T-helper 9 cell (primary cell): ENCODE measurements around the gene BPI.
"Not testable (repeated sequence)": the region's sequence is repeated elsewhere in the genome, so short reads cannot be mapped to it uniquely, and the experiment has no call there.

Source experiments
- DNase-seq: peaks from one replicate; pipeline ENCODE4 v3.0.0-alpha.2; 2020

Gene BPI

DNA sequence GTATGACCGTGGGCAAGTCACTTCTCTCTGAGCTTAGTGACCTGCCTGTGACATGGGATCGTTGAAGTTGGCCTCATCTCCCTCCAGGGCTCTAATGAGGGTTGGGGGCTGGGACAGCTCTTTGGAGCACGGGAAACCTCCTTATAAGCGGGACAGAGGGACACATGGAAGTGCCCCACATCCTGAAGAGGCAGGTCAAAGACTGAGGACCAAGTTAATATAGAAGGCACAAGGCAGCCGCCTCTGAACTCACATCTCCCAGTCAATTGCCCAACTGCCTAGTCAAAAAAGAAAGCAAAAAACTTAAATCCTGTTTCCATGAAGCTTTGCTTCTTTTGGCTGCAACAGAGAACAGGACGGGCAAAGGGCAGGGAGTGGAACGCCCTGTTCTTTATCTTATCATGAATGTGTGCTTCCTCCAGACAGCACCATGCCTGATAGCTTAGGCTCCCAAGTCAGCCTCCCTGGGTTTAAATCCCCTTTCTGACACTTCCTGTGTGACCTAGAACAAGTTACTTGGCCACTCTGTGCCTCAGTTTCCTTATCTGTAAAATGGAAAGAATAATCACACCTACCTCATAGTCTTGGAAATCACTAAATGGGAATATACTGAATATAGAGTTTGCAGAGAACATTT, 69.4 kb downstream of the BPI start:
- no peak for DNase-seq

- DNase-seq = no peak
These were observed 69.9 kb downstream of the BPI start for GRCh38 chr20:38373898-38374297.

GRCh38 chr20:38377039-38377685, 73.2 kb downstream of the BPI start:
- DNase-seq = no peak

DNA sequence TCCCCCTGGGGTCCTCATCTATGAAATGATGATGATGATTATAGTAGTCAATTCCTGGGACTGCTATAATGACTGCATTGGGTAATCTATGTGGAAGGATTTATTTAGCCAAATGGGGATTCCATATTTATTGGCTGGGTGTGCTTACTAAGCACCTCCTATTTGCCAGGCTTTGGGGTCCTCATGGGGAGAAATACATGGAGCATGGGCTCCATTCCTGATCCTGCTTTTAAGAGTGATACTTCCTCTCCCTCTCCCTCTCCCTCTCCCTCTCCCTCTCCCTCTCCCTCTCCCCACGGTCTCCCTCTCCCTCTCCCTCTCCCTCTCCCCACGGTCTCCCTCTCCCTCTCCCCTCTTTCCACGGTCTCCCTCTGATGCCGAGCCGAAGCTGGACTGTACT, 73.9 kb downstream of the BPI start:
- DNase-seq = not testable (repeated sequence)

GRCh38 chr20:38383147-38383546, 79.2 kb downstream of the BPI start:
- no peak for DNase-seq

DNA sequence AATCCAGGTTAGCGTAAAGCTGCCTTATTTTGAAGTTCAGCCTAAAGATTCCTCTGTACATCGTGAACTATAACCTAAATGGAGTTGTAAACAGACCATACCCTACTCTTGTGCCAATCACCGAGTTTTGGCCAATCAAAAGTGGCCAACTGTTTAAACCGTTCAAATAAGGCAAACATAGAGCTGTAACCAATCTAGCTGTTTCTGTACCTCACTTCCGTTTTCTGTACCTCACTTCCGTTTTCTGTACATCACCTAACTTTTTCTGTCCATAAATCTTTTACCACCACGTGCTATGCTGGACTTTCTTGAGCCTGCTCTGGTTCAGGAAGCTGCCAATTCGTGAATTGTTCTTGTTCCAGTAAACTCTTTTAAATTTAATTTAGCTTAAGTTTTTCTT, 82.0 kb downstream of the BPI start:
- no peak for DNase-seq

DNA sequence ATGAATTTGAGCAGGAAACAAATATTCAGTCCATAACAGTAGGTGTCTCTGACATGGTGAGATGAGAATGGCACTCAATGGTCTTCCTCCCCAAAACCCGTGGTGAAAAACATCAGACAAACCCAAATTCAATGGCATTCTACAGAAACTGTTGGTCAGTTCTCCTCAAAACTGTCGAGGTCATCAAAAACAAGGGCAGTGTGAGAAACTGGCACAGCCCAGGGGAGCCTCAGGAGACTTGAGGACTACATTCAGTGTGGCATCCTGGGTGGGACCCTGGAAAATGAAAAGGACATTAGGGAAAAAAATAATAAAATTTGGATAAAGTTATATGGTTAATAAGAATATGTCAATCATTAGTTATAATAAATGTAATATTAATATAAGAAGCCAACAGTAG, 82.9 kb downstream of the BPI start:
- DNase-seq = no peak
